Upper lobe of right lung (tissue), 1 donor: ENCODE measurements around the gene SLITRK4. TPM values are rescaled to one million over a fixed set of nuclear protein-coding genes. Genes with fewer than 3 reads are reported as not detected.

ENCODE experiments used
- ATAC-seq: fragments of 200-7000 bp; cut with Tn5 transposase; one replicate; pipeline ENCODE4 v1.9.1; 2020; ENCODE audit warnings: mild to moderate bottlenecking, moderate library complexity
- DNase-seq: peaks from one replicate; pipeline ENCODE4 v3.0.0-alpha.2; 2020
- H3K27ac ChIP-seq: fragments of 200-600 bp; one replicate; pipeline ENCODE4 v1.8.0; 2022
- H3K27me3 ChIP-seq: fragments of 200-600 bp; one replicate; pipeline ENCODE4 v1.8.0; 2022; ENCODE audit warnings: mild to moderate bottlenecking
- H3K36me3 ChIP-seq: fragments of 200-600 bp; one replicate; pipeline ENCODE4 v1.8.0; 2022
- H3K4me1 ChIP-seq: fragments of 200-600 bp; one replicate; pipeline ENCODE4 v1.8.0; 2022
- H3K4me3 ChIP-seq: fragments of 200-600 bp; one replicate; pipeline ENCODE4 v1.8.0; 2022; ENCODE audit warnings: mild to moderate bottlenecking
- H3K9me3 ChIP-seq: fragments of 200-600 bp; one replicate; pipeline ENCODE4 v1.8.0; 2022
- intact Hi-C: fragments of 100-400 bp; cut with DNase I; formaldehyde crosslinking; loops from one replicate; pipeline ENCODE4 v1.11.0; 2022
- total RNA-seq: library from RNA; stranded (reverse); fragmentation: NEBNext Ultra II Directional; extraction: Animal tissue kit (Norgen Biotek cat#: 25700); gene quantifications from one replicate; pipeline ENCODE4 v1.2.1, GENCODE V29; 2021
- TF ChIP-seq, protein P1 (sequence below): fragments of 200-600 bp; IDR thresholded peaks from one replicate; pipeline ENCODE4 v1.8.0; 2022; ENCODE audit warnings: antibody characterized with exemption
- donor health status: DM: no; HTN: yes; CAD: no; lungs with severe emphysema.

The SLITRK4 gene
- total RNA-seq, 1 donor from 2014 or later = 0.58 TPM

DNA sequence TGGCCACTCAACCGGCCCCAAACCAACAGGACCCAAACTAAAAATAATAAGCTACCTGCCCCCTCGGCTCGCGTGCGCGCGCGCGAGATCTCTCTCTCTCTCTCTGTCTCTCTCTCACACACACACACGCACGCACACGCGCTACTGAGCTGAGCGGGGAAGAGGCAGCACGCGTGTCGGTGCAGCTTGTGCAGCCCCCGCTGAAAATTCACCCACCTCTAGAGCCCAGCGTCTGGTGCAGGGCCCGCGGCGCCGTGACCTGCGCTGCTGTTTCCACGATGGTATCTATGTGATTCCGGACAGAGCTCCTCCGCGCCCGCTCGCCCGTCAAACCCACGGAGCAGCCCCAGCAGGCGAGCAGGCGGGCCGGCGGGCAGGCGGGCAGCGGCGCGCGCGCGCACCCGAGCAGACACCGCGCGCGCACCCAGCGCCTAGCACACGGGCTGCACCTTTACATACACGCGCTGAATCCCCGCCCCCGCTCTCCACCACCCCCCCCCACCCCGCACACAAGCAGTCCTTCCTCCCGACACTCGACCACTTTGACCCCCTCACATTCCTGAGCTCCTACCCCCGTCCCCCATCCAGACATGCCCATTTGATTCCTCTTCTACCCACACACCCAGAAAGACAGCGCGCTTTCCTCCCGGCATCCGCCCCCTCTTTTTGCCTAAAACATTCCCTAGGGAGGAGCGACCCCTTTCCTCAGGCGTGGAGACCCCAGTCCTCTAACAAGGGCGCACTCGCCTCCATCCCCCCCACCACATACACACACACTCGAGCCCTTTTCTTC lies 1.0 kb downstream of the SLITRK4 start:
- H3K9me3 ChIP-seq = no peaks in the 10 kb centered on the region
- peak; percentile 54 for DNase-seq
- ATAC-seq = peak; percentile 71
- H3K27me3 ChIP-seq = peaks cover 3% of the 10 kb centered on the region
- peak overlapping the region; percentile 39 for H3K4me3 ChIP-seq
- H3K36me3 ChIP-seq = no peaks in the 10 kb centered on the region
- TF ChIP-seq, protein P1, sequence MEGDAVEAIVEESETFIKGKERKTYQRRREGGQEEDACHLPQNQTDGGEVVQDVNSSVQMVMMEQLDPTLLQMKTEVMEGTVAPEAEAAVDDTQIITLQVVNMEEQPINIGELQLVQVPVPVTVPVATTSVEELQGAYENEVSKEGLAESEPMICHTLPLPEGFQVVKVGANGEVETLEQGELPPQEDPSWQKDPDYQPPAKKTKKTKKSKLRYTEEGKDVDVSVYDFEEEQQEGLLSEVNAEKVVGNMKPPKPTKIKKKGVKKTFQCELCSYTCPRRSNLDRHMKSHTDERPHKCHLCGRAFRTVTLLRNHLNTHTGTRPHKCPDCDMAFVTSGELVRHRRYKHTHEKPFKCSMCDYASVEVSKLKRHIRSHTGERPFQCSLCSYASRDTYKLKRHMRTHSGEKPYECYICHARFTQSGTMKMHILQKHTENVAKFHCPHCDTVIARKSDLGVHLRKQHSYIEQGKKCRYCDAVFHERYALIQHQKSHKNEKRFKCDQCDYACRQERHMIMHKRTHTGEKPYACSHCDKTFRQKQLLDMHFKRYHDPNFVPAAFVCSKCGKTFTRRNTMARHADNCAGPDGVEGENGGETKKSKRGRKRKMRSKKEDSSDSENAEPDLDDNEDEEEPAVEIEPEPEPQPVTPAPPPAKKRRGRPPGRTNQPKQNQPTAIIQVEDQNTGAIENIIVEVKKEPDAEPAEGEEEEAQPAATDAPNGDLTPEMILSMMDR = no peak
- H3K4me1 ChIP-seq = no peaks in the 10 kb centered on the region
- no peak overlapping the region for H3K27ac ChIP-seq
- intact Hi-C loops = no loop called here

DNA sequence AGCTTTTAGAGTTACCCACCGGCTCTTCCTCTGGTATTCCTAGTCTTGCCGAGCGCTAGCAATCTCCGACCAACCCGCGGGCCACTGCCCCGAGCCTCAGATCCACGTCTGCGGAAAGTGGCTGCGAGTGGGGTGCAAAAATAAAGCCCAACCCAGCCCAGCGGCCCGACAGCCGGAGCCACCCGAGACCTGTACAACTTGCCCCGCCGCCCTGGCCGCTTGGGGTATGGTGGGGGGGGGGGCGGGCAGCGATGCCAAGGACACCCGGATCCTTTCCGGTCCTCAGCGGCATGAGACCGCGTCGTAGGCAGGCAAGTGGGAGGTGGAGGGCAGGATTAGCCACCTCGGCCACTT lies 1.6 kb downstream of the SLITRK4 start:
- TF ChIP-seq, protein P1 = no peak
- no peaks in the 10 kb centered on the region for H3K9me3 ChIP-seq
- peak overlapping the region; percentile 39 for H3K4me3 ChIP-seq
- no peaks in the 10 kb centered on the region for H3K36me3 ChIP-seq
- peak; percentile 30 for ATAC-seq
- H3K4me1 ChIP-seq = no peaks in the 10 kb centered on the region
- intact Hi-C loops = no loop called here
- DNase-seq = peak; percentile 54
- no peak overlapping the region for H3K27ac ChIP-seq
- H3K27me3 ChIP-seq = peaks cover 3% of the 10 kb centered on the region

DNA sequence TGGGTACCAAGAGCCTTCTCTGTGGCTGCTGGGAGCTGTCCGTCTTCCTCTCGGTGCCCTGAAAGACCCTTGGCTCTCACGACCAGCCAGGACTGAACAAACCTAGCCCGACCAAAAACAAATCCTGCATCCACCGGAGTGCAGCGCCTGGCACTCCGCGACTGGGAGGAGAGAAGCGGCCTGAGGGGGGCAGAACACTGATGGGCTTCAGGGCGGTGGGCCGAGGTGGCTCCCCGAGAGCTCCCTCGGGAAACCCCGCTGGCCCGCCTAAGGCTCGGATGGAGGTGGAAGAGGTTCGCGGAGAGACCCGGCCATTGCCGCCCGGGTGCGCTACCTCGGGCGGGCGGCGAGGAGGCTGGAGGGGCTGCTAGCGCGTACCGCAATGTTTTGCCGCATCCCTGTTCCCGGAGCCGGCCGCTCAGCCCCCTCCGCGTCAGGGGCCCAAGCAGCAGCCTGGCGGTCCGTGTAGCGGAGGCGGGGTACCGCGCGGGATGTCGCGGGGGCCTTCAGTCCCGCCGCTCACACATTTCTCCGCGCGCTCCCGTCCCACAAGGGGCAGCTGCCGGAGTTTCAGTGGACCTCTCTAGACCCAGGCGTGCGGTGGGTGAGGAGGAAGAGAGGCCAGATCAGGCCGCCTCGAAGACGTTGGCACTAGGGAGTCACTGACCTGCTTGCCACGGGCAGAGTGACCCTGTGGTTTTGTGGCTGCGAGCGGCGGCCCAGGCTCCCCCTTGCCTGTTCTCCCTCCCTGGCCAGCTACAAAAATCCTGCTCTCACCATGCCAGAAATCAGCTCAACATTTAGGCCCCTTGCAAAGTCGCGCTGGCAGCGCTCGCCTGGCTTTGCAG lies 2.2 kb downstream of the SLITRK4 start:
- TF ChIP-seq, protein P1 = no peak
- H3K27ac ChIP-seq = no peak overlapping the region
- H3K4me1 ChIP-seq = no peaks in the 10 kb centered on the region
- H3K4me3 ChIP-seq = peak overlapping the region; percentile 39
- no peaks in the 10 kb centered on the region for H3K9me3 ChIP-seq
- ATAC-seq (peak; percentile 48), DNase-seq (no peak)
- intact Hi-C loops = no loop called here
- peaks cover 3% of the 10 kb centered on the region for H3K27me3 ChIP-seq
- no peaks in the 10 kb centered on the region for H3K36me3 ChIP-seq

DNA sequence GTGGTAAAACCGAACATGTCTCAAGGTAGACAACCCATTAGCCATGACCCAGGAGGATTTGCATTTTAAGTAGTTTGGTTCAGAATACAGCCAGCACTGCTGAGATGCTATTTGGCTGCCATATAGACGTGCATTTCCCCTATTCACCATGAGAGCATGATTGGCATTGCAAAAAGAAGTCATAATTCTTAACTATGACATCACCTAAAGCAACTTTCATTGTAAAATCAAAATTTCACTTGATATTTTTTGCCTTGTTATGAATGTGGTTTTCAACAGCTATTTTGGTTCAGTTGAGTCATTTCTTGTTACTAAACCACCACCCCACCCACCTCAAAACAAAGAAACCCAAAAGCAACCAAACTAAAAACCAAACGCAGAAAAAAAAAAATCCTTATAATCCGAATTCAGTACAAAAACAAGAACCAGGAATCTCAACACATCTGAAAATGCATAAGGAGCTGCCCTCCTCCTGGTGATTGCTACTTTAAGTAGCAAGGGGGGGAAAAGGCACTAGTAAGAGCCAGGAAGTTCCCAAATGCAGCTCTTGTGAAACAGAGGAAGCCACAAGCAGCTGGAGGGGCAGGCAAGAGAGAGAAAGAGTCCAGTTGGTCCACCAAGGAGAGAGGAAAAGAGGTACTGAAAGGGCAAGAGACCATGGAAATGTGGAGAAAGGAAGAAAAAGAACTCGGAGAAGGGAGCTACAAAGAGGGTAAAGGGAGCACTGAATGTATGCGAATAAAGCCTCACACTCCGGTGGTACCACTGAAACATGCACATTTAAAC lies 3.1 kb downstream of the SLITRK4 start:
- no peak overlapping the region for H3K4me3 ChIP-seq
- ATAC-seq = peak; percentile 72
- no peak for DNase-seq
- H3K36me3 ChIP-seq = no peaks in the 10 kb centered on the region
- H3K9me3 ChIP-seq = no peaks in the 10 kb centered on the region
- no peak overlapping the region for H3K27ac ChIP-seq
- TF ChIP-seq, protein P1 = no peak
- H3K4me1 ChIP-seq = no peaks in the 10 kb centered on the region
- peaks cover 3% of the 10 kb centered on the region for H3K27me3 ChIP-seq
- intact Hi-C loops = no loop called here

DNA sequence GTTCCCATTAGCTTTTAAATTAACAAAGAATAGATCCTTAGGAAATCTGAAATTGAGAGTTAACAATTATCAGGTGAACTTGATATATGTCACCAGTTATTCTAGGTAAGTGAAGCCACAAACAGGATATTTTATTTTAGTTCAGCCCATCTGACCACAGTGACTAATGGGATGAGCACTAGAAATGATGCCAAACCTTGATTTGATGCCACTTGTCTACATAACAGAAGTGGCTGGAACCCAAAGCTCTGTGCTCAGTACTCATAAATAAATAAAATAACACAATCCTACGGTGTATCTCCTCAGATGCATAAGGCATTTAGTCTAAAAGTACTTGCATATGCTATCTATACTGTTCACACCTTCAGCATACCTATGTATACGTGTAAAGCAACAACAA lies 12.2 kb downstream of the SLITRK4 start:
- TF ChIP-seq, protein P1 = no peak
- H3K4me3 ChIP-seq = no peak overlapping the region
- no peaks in the 10 kb centered on the region for H3K27me3 ChIP-seq
- H3K36me3 ChIP-seq = no peaks in the 10 kb centered on the region
- intact Hi-C loops = no loop called here
- ATAC-seq (no peak), DNase-seq (no peak)
- no peaks in the 10 kb centered on the region for H3K9me3 ChIP-seq
- no peak overlapping the region for H3K27ac ChIP-seq
- H3K4me1 ChIP-seq = no peaks in the 10 kb centered on the region
